Inferior parietal cortex (tissue), 1 donor: ENCODE data around the gene ARID4B.
"Not testable (repeated sequence)": the region's sequence is repeated elsewhere in the genome, so short reads cannot be mapped to it uniquely, and the experiment has no call there.

Experiments
- DNase-seq: peaks from one replicate; pipeline ENCODE4 v3.0.0-alpha.2; 2016; ENCODE audit errors: extremely low spot score

ARID4B gene

DNA sequence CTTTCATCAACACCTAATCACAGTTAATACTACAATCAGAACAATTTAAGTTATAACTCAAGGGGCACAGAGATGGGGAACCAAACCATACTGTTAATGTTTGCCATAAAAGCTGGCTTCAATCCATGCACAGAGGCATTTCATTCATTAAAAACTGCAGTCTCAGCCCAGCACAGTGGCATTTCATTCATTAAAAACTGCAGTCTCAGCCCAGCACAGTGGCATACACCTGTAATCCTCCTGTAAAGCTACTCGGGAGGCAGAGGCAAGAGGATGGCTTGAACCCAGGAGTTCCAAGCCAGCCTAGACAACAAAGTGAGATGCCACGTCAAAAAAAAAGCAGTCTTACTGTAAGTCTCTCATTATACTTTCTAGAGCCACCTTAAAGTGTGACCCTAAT lies 29.2 kb downstream of the ARID4B start:
- DNase-seq: no peak

- no peak for DNase-seq
These were observed 30.4 kb downstream of the ARID4B start for GRCh38 chr1:235297579-235297978.

DNA sequence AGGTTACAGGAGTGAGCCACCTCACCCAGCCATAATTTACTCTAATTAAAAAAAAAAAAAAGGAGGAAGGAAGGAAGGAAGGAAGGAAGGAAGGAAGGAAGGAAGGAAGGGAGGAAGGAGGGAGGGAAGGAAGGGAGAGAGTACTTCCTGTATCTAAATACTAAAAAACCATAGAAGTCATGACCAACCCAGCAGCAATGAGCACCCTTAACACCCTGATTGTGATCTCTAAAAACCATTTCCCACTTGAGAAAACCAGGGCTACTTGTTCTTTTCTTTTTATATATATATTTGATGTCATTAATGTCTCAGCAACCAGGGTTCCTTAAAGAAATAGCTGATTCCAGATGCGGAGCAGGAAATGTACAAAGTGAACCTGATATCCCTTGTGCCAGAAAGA lies 31.2 kb downstream of the ARID4B start:
- DNase-seq: no peak

DNA sequence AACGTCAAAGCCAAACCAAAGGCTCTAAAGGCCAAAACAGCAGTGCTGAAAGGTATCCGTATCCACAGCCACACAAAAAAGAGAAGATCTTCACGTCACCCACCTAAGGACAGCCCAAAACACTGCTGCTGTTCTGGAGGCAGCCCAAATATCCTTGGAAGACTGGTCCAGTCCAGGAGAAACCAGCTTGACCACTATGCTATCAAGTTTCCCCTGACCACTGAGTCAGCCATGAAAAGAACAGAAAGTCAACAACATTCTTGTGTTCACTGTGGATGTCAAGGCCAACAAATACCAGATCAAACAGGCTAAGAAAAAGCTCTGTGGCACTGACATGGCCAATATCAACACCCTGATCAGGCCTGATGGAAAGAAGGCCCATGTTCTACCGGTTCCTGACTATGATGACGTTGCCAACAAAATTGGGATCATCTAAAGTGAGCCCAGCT lies 32.1 kb downstream of the ARID4B start:
- no peak for DNase-seq

DNA sequence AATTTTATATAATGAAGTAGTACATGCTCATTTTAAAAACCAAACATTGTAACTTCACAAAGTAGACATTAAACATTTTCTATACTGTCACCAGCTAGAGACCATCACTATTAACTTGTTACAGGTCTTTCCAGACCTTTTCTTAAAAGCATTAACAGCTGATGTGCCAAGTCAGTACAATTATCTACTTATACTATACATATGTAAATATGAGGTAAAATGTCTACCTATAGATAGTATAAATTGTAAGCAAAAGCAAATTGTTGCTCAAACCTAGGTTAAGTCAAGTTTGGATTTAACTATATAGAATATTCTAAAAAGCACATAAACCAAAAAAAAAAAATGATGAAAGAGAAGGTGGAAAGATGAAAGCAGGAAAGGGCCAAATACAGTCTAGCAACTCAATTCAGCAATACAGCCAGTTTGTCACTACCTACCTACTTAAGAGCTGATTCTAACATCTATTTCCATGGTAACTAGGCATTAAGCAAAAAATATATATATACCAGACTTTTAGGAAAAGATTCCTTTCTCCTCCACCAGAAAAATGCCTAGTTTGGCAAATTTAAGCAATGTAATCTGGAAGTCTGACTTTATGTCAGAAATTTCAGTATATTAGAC lies 34.5 kb downstream of the ARID4B start:
- DNase-seq: no peak

GRCh38 chr1:235292790-235293189 lies 35.2 kb downstream of the ARID4B start:
- DNase-seq: no peak

DNA sequence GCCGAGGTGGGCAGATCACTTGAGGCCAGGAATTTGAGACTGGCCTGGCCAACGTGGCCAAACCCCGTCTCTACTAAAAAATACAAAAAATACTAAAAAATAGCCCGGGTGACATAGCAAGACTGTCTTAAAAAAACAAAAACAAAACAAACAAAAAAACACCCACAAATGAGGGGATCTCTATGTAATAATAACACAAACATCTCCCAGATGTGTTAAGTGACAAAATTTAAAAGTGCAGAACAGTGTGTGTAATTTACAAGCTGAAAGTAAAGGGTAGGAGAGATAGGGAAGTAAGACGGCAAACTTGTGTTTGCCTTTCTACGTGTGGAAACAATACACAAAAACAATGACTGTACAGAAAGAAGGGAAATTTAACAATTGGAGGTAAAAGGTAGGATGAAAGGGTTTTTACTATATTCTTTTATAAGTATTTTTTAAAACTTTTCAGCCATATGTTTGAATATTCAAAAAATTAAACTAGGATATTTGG lies 36.3 kb downstream of the ARID4B start:
- no peak for DNase-seq

DNA sequence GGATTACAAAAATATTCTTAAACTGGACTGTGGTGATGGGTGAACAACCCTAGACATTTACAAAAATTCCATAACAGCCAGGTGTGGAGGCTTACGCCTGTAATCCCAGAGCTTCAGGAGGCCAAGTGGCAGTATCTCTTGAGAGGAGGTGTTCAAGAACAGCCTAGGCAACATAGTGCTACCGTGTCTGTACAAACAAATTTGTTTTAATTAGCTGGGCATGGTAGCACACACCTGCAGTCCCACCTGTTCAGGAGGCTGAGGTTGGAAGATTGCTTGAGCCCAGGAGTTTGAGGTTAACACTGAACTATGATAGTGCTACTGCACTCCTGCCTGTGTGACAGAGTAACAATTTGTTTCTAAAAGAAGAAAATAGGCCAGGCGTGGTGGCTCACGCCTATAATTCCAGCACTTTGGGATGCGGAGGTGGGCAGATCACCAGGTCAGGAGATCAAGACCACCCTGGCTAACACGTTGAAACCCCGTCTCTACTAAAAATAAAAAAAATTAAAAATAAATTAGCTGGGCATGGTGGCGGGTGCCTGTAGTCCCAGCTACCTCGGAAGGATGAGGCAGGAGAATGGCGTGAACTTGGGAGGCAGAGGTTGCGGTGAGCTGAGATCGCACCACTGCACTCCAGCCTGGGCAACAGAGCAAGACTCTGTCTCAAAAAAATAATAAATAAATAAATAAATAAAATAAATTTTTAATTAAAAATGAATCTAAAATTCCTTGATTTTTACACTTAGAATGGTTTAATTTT lies 37.1 kb downstream of the ARID4B start:
- DNase-seq: no peak

DNA sequence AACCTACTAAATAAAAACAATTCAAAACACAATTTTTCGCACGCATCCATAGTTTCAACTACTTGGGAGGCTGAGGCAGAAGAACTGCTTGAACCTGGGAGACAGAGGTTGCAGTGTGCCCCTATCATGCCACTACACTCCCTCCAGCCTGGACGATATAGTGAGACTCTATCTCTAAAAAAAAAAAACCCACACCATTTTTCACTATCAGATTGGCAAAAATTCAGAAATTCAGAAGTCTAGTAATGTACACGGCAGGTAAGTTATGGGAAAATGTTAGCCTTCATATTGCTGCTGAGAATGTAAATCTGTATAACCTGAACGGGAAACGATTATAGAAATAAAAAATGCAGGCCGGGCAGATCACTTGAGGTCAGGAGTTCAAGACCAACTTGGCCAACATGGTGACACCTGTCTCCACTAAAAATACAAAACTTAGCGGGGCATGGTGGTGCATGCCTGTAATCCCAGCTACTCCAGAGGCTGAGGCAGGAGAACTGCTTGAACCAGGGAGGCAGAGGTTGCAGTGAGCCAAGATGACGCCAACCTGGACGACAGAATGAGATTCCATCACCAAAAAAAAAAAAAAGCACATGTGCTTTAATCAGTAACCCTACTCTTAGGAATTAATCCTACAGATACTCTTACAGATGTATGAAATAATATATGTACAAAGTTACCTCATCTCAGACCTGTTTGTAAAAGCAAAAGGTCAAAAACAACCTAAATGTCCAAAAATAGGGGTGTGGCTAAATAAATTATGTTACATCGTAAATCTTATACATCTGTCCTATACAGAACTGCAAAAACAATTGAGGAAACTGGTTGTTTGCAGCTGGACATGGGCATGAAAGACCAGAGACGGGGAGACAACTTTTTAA lies 37.9 kb downstream of the ARID4B start:
- DNase-seq: no peak

- DNase-seq: no peak
These were observed 40.6 kb downstream of the ARID4B start for GRCh38 chr1:235287208-235287882.

DNA sequence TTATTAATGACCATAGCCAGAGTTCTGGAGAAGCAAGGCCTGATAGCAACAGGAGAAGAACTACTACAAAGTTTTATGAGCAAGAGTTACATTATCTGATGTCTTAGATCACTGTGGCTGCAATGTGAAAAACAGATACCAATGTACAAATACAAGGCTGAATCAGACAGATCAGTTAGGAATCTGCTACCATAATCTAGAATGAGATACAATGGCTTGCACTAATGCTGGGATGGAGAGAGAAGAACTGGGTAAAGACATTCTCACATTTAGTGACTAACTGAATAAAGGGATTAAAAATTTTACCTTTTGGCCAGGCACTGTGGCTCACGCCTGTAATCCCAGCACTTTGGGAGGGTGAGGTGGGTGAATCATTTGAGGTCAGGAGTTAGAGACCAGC lies 41.3 kb downstream of the ARID4B start:
- DNase-seq: no peak

DNA sequence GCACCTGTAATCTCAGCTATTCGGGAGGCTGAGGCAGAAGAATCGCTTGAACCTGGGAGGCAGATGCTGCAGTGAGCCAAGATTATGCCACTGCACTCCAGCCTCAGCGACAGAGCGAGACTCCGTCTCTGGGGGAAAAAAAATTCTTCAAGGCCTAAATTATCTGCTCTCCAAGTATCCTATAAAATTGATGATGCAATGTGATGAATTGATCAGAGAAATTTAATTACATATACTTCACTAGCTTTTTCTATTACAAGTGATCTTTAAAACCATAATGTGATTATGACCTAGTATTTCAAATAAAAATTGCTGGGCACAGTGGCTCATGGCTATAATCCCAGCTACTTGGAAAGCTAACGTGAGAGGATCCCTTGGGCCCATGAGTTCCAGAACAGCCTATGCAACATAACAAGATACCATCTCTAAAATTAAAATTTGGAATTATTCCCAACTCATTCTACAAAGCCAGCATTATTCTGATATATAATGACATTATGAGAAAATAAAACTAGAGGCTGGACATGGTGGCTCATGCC lies 43.7 kb downstream of the ARID4B start:
- no peak for DNase-seq

DNA sequence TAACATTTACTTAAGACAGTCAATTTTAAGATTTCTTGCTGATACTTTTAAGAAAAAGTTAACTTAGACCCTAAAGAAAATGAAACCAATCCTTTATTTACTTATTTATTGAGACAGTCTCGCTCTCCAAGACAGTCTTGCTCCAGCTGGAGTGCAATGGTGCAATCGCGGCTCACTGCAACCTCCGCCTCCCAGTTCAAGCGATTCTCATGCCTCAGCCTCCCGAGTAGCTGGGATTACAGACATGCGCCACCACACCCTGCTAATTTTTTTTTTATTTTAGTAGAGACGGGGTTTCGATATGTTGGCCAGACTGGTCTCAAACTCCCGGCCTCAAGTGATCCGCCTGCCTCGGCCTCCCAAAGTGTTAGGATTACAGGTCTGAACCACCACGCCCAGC lies 44.3 kb downstream of the ARID4B start:
- DNase-seq: not testable (repeated sequence)

- DNase-seq: no peak
These were observed 47.5 kb downstream of the ARID4B start for GRCh38 chr1:235280467-235280866.

DNA sequence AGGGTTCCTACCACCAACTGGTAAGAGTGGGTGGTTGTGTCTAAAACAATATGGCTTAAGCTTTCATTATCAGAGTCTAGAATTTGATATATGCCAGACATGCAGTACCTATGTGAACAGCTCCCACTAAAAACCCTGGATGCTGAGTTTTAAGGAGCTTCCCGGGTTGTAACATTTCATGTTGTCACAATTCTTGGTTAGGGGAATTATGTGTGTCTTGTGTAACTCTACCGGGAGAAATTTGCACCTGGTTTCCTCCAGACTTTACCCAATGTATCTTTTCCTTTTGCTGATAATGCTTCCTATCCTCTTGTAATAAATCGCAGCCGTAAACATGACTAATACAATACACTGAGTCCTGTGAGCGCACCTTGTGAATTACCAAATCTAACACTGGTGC lies 48.3 kb downstream of the ARID4B start:
- no peak for DNase-seq

DNA sequence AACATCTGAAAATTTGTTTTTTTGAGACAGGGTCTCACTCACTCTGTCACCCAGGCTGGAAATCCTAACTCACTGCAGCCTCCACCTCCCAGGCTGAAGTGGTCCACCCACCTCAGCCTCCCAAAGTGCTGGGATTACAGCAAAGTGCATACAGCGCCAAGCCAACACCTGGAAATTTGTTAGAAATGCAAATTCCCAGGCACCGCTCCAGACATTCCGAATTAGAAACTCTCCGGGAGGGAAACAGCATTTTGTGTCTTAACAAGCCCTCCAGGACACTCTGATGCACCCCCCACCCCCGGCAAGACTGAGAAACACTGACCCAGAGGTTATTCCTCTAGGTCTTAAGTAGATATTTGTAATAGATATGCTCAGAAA lies 49.1 kb downstream of the ARID4B start:
- no peak for DNase-seq

DNA sequence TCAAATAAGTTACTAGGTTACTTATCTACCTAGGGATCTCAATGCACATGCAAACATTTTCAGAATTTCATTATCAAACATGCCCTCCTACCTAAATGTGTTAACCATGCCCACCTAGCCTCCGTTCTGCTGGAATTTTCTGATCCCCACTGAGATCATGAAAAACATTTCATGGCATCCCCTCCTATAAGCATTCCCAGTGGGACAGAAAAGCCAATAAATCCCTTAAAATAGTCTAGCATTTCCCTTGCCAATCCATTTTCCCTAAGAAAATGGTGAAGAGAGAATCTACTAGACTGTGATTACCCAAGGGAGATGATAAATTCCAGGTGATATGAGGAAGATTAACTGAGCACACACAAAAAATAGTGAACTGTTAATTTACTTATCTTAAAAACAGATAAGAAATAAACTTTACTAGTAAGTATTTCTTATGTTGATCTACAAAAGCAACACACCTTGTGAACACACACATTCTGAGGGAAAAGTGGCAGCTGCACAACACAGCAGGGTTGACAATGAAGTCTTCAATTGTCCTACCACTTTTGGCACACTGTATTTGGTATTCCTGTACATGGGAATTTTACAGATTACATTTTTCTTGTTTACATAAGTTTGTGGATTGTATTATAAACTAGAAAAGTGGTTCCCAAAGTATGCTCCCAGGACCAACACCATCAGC lies 49.6 kb downstream of the ARID4B start:
- no peak for DNase-seq

DNA sequence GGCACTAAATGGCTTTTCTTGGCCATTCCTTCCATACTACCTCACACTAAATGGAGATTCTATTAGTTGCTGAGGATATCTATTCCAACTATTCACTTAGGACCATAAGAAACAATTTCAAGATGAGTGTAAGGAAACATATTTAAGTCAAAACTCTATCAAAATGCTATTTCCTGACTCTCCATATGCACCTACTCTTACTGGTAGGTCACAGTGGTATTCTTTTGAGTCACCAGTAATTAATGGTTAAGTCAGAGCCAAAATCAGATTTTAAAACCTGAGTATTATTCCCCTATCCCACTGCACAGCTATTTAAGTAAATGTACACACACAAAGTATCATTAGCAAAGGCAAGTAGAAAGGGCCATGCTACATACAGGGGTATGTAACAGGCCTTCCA lies 50.3 kb downstream of the ARID4B start:
- DNase-seq: no peak

- no peak for DNase-seq
These were observed 52.1 kb downstream of the ARID4B start for GRCh38 chr1:235275836-235276235.

- DNase-seq: no peak
These were observed 52.8 kb downstream of the ARID4B start for GRCh38 chr1:235275223-235275622.

GRCh38 chr1:235272851-235273250 lies 55.1 kb downstream of the ARID4B start:
- DNase-seq: no peak
